Gastroesophageal sphincter (tissue), 4 donors: ENCODE results near the gene PLXDC2. TPM values are rescaled to one million over a fixed set of nuclear protein-coding genes. Genes with fewer than 3 reads are reported as not detected.

Experiments used
- ATAC-seq: fragments of 150-250 bp; one replicate; pipeline ENCODE4 v1.9.1; 2016; ENCODE audit warnings: mild to moderate bottlenecking, moderate library complexity
- H3K27ac ChIP-seq, 4 donors: fragments of 200-600 bp; sonication (generic) in 3 of 4; 1 replicate in 3 of 4; 2 replicates in 1 of 4; pipeline ENCODE4 v1.5.1; 2016 to 2019
- H3K27me3 ChIP-seq: fragments of 200-600 bp; sonication (generic); one replicate; pipeline ENCODE4 v1.5.1; 2019
- H3K36me3 ChIP-seq, 2 donors: fragments of 200-600 bp; sonication (generic); one replicate each; pipeline ENCODE4 v1.5.1; 2019; ENCODE audit warnings: control low read depth in 1 of 2
- H3K4me1 ChIP-seq, 3 donors: fragments of 200-600 bp; sonication (generic); 1 replicate in 2 of 3; 2 replicates in 1 of 3; pipeline ENCODE4 v1.5.1; 2016 to 2019; ENCODE audit warnings: control low read depth in 2 of 3
- H3K4me3 ChIP-seq, 2 donors: fragments of 200-600 bp; sonication (generic); one replicate each; pipeline ENCODE4 v1.5.1; 2019; ENCODE audit warnings: mild to moderate bottlenecking in 1 of 2, moderate library complexity in 1 of 2
- H3K9me3 ChIP-seq, 3 donors: fragments of 200-600 bp; sonication (generic); one replicate each; pipeline ENCODE4 v1.5.1; 2017 to 2019; ENCODE audit warnings: control low read depth in 2 of 3
- CTCF ChIP-seq, 4 experiments: fragments of 200-600 bp in 2 of 4; fragments of 450-650 bp in 2 of 4; sonication (generic) in 1 of 4; IDR thresholded peaks; one replicate each; pipeline ENCODE4 v1.5.1; 2017 to 2019; ENCODE audit warnings: antibody characterized with exemption in 4 of 4, mild to moderate bottlenecking in 2 of 4, moderate library complexity in 2 of 4
- EP300 ChIP-seq: sonication (generic); formaldehyde crosslinking; IDR thresholded peaks from one replicate; pipeline ENCODE4 v1.6.1; 2017; ENCODE audit warnings: antibody characterized with exemption, mild to moderate bottlenecking
- POLR2A ChIP-seq, 2 donors: fragments of 450-650 bp; IDR thresholded peaks; one replicate each; pipeline ENCODE4 v1.6.1; 2017; ENCODE audit warnings: antibody characterized with exemption in 2 of 2, mild to moderate bottlenecking in 2 of 2, moderate library complexity in 1 of 2
- POLR2AphosphoS5 ChIP-seq: sonication (generic); formaldehyde crosslinking; IDR thresholded peaks from one replicate; pipeline ENCODE4 v1.6.1; 2017; ENCODE audit warnings: antibody characterized with exemption
- WGBS, 2 donors: methylation state at CpG; one replicate each; pipeline ENCODE4 v1.1.5; 2018; ENCODE audit warnings: low coverage in 1 of 2; 5-methylcytosine and 5-hydroxymethylcytosine counted together
- total RNA-seq, 4 donors: library from RNA; depleted of rRNA; stranded (reverse); fragments of >200 nt; gene quantifications; one replicate each; pipeline ENCODE4 v1.1.0, GENCODE V29; 2016

The PLXDC2 gene
- total RNA-seq, 4 donors from 2014 or later, result 32.3 to 65.5 (median 50.5) TPM

DNA sequence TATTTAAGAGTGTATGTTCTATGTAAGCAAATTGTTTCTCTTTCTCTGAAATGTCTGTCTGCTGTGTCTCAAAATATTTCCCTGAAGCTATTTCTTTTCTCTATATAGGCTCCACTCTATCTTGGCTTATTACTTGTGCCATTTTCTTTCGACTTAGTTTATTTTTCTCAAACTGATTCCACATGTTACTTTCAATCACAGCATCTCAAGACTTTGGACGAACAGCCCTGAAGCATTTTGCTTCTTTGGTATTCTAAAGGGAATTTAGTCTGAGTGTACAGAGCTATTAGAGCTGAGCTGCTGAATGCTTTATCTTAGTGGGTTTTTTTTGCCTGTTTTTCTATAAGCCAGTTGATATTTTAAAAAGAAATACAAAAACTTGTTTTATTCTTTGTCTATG is 95.7 kb downstream of the PLXDC2 start:
- no peaks in the 10 kb centered on the region for H3K9me3 ChIP-seq
- H3K4me1 ChIP-seq, result peaks cover 0 to 7% (median 0%) of the 10 kb centered on the region in 3 donors
- TF ChIP-seq EP300, result no peak
- no peak for TF ChIP-seq POLR2AphosphoS5
- no peak for TF ChIP-seq CTCF (IDR thresholded peaks at IDR 0.05)
- TF ChIP-seq POLR2A (IDR thresholded peaks at IDR 0.05), result no peak
- H3K4me3 ChIP-seq, result no peak overlapping the region
- 17 to 29% methylated on average over 1 to 2 of the region's 2 CpGs for whole genome bisulfite sequencing, 2 donors
- no peaks in the 10 kb centered on the region for H3K27me3 ChIP-seq
- no peaks in the 10 kb centered on the region for H3K36me3 ChIP-seq
- H3K27ac ChIP-seq, result no peak overlapping the region
- ATAC-seq, result no peak

- no peak for ATAC-seq
- no peak overlapping the region for H3K4me3 ChIP-seq
- no peaks in the 10 kb centered on the region for H3K36me3 ChIP-seq
- peaks cover 4 to 19% (median 4%) of the 10 kb centered on the region in 3 donors for H3K4me1 ChIP-seq
- H3K27ac ChIP-seq, result no peak overlapping the region
- H3K9me3 ChIP-seq, result no peaks in the 10 kb centered on the region
- TF ChIP-seq EP300 (no peak), POLR2A (IDR thresholded peaks at IDR 0.05) (no peak), POLR2AphosphoS5 (no peak), CTCF (IDR thresholded peaks at IDR 0.05) (no peak)
- no peaks in the 10 kb centered on the region for H3K27me3 ChIP-seq
Measured at GRCh38 chr10:19913987-19914386, 97.8 kb downstream of the PLXDC2 start.

DNA sequence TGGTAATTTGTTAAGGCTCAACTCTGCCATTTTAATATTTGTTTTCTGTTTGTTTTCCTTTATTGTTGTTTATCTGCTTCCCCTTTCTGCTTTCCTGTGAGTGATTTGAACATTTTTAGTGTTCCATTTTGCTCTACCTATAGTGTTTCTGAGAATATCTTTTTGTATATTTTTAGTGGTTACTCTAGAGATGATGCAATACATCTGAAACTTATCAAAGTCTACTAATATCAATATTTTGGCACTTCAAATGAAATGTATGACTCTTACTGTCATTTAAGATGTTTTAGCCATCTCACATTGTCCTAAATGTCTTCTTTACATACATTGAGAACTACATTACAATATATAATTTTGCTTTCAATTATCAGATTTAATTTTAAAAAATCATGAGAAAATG is 98.9 kb downstream of the PLXDC2 start:
- no peaks in the 10 kb centered on the region for H3K27me3 ChIP-seq
- H3K36me3 ChIP-seq, result no peaks in the 10 kb centered on the region
- H3K4me3 ChIP-seq, result no peak overlapping the region
- no peak for ATAC-seq
- H3K27ac ChIP-seq, result no peak overlapping the region
- TF ChIP-seq POLR2AphosphoS5, result no peak
- no peak for TF ChIP-seq EP300
- no peak for TF ChIP-seq CTCF (IDR thresholded peaks at IDR 0.05)
- no peak for TF ChIP-seq POLR2A (IDR thresholded peaks at IDR 0.05)
- no peaks in the 10 kb centered on the region for H3K9me3 ChIP-seq
- H3K4me1 ChIP-seq, result peaks cover 5 to 31% (median 13%) of the 10 kb centered on the region in 3 donors

DNA sequence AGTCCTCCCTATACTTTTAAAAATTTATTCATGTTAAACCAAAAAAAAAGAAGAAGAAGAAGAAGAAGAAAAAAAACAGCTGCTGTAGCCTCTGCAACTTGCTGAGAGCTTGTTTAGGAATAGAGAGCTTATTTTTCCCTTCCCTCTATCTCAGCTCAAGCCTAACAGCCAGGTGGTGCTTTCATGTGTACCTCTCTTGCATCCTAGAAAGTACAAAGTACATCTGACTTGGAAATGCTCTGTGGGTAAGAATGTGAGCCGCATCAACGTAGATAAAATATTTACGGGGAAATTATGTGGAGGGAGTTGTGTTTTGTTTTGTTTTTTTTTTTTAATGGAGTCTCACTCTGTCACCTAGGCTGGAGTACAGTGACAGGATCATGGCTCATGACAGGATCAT is 99.6 kb downstream of the PLXDC2 start:
- H3K36me3 ChIP-seq, result no peaks in the 10 kb centered on the region
- no peak for TF ChIP-seq EP300
- peaks cover 5 to 38% (median 13%) of the 10 kb centered on the region in 3 donors for H3K4me1 ChIP-seq
- no peaks in the 10 kb centered on the region for H3K9me3 ChIP-seq
- 93 to 95% methylated on average over 3 of the region's 3 CpGs for WGBS, 2 donors
- no peak for ATAC-seq
- no peak overlapping the region for H3K27ac ChIP-seq
- no peaks in the 10 kb centered on the region for H3K27me3 ChIP-seq
- no peak overlapping the region for H3K4me3 ChIP-seq

DNA sequence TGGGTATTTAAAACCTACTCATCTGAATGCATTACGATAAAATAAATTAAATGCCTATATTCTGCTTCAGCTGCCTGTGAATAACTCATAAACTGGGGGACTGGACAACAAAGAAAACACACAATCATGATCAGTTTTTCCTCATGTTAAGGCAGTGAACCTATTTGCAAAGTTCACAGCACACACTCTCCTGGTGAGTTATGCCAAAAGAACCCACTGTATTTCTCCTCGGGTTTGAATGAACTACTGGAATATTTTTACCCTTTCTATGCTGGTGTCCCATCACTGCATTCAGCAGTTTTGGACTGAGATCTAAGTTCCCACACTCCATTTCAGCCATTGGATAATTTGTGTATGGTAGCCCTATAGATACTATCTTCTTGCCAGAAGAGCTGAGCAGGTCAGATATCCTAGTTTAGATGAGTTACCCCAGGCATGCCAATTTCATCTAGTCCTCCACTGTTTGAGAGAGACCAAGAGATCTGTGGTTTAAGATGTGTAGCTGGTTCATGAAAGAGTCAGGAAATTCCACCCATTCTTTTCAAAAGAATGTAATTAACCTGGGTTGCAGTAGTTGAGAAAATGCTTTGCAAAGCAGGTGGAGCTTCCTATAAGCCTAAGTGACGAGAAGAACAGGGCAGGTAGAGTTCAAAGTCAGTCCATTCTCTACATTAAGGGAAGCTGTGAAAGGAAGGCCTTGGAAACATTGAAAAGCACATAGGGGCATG is 101.7 kb downstream of the PLXDC2 start:
- TF ChIP-seq POLR2AphosphoS5, result no peak
- TF ChIP-seq EP300, result no peak
- TF ChIP-seq CTCF (IDR thresholded peaks at IDR 0.05), result no peak
- TF ChIP-seq POLR2A (IDR thresholded peaks at IDR 0.05), result no peak
- 60 to 72% methylated on average over 3 of the region's 3 CpGs for WGBS, 2 donors
- no peaks in the 10 kb centered on the region for H3K36me3 ChIP-seq
- no peak overlapping the region for H3K27ac ChIP-seq
- no peaks in the 10 kb centered on the region for H3K27me3 ChIP-seq
- ATAC-seq, result no peak
- H3K9me3 ChIP-seq, result no peaks in the 10 kb centered on the region
- no peak overlapping the region for H3K4me3 ChIP-seq
- H3K4me1 ChIP-seq, result peaks cover 17 to 51% (median 22%) of the 10 kb centered on the region in 3 donors
